ENCODE data around the gene IL4R. TPM values are rescaled to one million over a fixed set of nuclear protein-coding genes. Genes with fewer than 3 reads are reported as not detected.

The IL4R gene
- total RNA-seq, 1 donor from 2014 or later = 23.6 TPM

- no peak for DNase-seq (ENCODE audit: low spot score, unreplicated experiment)
- Mint-ChIP-seq H3K4me3 (ENCODE audit: low read depth) (no peak overlapping the region), H3K27me3 (no peaks in the 10 kb centered on the region), H3K27ac (no peak overlapping the region), H3K4me1 (ENCODE audit: low read depth) (peaks cover 8% of the 10 kb centered on the region), H3K36me3 (ENCODE audit: insufficient read depth) (peaks cover 37% of the 10 kb centered on the region), H3K9me3 (ENCODE audit: low read depth) (no peaks in the 10 kb centered on the region)
- TF ChIP-seq, protein P1, sequence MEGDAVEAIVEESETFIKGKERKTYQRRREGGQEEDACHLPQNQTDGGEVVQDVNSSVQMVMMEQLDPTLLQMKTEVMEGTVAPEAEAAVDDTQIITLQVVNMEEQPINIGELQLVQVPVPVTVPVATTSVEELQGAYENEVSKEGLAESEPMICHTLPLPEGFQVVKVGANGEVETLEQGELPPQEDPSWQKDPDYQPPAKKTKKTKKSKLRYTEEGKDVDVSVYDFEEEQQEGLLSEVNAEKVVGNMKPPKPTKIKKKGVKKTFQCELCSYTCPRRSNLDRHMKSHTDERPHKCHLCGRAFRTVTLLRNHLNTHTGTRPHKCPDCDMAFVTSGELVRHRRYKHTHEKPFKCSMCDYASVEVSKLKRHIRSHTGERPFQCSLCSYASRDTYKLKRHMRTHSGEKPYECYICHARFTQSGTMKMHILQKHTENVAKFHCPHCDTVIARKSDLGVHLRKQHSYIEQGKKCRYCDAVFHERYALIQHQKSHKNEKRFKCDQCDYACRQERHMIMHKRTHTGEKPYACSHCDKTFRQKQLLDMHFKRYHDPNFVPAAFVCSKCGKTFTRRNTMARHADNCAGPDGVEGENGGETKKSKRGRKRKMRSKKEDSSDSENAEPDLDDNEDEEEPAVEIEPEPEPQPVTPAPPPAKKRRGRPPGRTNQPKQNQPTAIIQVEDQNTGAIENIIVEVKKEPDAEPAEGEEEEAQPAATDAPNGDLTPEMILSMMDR (IDR thresholded peaks at IDR 0.05; ENCODE audit: unreplicated experiment) = no peak
Measured at GRCh38 chr16:27353853-27354252, 40.1 kb downstream of the IL4R start.

DNA sequence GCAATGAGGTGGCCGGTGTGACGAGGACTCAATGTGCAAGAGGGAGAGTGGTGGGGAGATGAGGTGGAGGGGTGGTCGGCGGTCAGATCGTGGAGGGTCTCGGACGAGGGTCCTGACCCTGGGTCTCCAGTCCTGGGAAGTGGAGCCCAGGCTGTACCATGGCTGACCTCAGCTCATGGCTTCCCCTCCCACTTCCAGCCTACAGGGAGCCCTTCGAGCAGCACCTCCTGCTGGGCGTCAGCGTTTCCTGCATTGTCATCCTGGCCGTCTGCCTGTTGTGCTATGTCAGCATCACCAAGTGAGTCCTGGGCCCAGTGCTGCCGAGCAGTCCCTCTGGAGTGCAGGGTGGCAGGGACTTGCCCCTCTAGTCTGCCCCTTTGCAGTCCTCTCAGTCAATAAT is 41.8 kb downstream of the IL4R start:
- DNase-seq (ENCODE audit: low spot score, unreplicated experiment) = no peak
- Mint-ChIP-seq H3K4me3 (ENCODE audit: low read depth) (no peak overlapping the region), H3K4me1 (ENCODE audit: low read depth) (no peaks in the 10 kb centered on the region), H3K27ac (no peak overlapping the region), H3K27me3 (no peaks in the 10 kb centered on the region), H3K36me3 (ENCODE audit: insufficient read depth) (peaks cover 37% of the 10 kb centered on the region), H3K9me3 (ENCODE audit: low read depth) (no peaks in the 10 kb centered on the region)
- TF ChIP-seq, protein P1 (IDR thresholded peaks at IDR 0.05; ENCODE audit: unreplicated experiment) = peak; percentile 9

DNA sequence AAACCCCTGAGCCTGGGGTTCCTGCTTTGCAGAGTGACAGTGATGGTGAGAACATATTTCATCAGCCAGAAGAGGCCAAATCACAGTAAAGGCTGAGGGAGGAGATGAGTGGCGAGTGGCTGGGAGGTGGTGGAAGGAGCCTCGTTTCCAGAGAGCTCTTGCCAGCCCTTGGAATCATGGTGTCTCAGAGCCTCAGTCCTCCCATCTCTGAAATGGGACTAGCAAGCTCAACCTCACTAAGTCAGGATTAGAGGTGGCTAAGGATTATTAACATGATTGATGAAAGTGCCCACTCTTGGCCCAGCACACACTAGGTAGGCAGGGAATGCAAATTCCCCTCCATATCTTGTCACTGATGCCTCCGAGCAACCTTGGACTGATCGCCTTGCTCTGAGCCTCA is 43.0 kb downstream of the IL4R start:
- Mint-ChIP-seq H3K27me3 (no peaks in the 10 kb centered on the region), H3K27ac (no peak overlapping the region), H3K4me1 (ENCODE audit: low read depth) (no peaks in the 10 kb centered on the region), H3K36me3 (ENCODE audit: insufficient read depth) (peaks cover 30% of the 10 kb centered on the region), H3K9me3 (ENCODE audit: low read depth) (no peaks in the 10 kb centered on the region), H3K4me3 (ENCODE audit: low read depth) (no peak overlapping the region)
- TF ChIP-seq, protein P1 (IDR thresholded peaks at IDR 0.05; ENCODE audit: unreplicated experiment) = no peak
- no peak for DNase-seq (ENCODE audit: low spot score, unreplicated experiment)

DNA sequence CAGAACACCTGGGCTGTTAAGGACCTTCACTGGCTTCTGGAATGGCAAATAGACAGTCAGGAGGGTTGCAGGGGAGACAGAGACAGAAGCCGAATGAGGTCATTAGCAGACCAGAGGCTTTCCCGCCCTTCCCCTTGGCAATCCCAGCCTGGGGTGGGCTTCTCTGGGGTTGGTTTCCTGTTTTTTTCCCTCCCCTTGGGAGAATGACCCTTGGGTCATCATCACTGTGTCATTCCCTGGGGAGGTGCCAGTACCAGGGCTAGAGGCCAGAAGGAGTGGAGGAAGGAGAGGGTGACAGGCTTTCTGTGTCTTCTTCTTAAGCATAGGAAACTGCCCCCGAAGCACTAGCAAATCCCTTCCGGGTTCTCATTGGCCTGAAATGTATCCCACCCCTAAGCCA is 45.3 kb downstream of the IL4R start:
- TF ChIP-seq, protein P1 (IDR thresholded peaks at IDR 0.05; ENCODE audit: unreplicated experiment) = no peak
- no peak overlapping the region for H3K27ac Mint-ChIP-seq
- H3K36me3 Mint-ChIP-seq (ENCODE audit: insufficient read depth) = peaks cover 29% of the 10 kb centered on the region
- H3K4me1 Mint-ChIP-seq (ENCODE audit: low read depth) = peaks cover 1% of the 10 kb centered on the region
- no peaks in the 10 kb centered on the region for H3K27me3 Mint-ChIP-seq
- no peak for DNase-seq (ENCODE audit: low spot score, unreplicated experiment)
- H3K9me3 Mint-ChIP-seq (ENCODE audit: low read depth) = no peaks in the 10 kb centered on the region
- no peak overlapping the region for H3K4me3 Mint-ChIP-seq (ENCODE audit: low read depth)

GRCh38 chr16:27359615-27360014 is 45.8 kb downstream of the IL4R start:
- TF ChIP-seq, protein P1 (IDR thresholded peaks at IDR 0.05; ENCODE audit: unreplicated experiment) = no peak
- Mint-ChIP-seq H3K27me3 (no peaks in the 10 kb centered on the region), H3K9me3 (ENCODE audit: low read depth) (no peaks in the 10 kb centered on the region), H3K4me3 (ENCODE audit: low read depth) (no peak overlapping the region), H3K4me1 (ENCODE audit: low read depth) (peaks cover 7% of the 10 kb centered on the region), H3K27ac (no peak overlapping the region), H3K36me3 (ENCODE audit: insufficient read depth) (peaks cover 25% of the 10 kb centered on the region)
- no peak for DNase-seq (ENCODE audit: low spot score, unreplicated experiment)
